Gastrocnemius medialis (tissue), 4 donors: Measurements from ENCODE around the gene SPATA12. TPM values are rescaled to one million over a fixed set of nuclear protein-coding genes. Genes with fewer than 3 reads are reported as not detected.

ENCODE experiments used
- ATAC-seq, 2 donors: fragments of 150-250 bp; one replicate each; pipeline ENCODE4 v1.9.1; 2016
- DNase-seq, 2 donors: peaks; one replicate each; pipeline ENCODE4 v3.0.0-alpha.2; 2019
- H3K27ac ChIP-seq, 4 donors: fragments of 200-600 bp; sonication (generic); 1 replicate in 1 of 4; 2 replicates in 3 of 4; pipeline ENCODE4 v1.5.1; 2016 to 2018; ENCODE audit warnings: mild to moderate bottlenecking in 2 of 4, moderate library complexity in 1 of 4
- H3K27me3 ChIP-seq, 3 donors: fragments of 200-600 bp; sonication (generic) in 2 of 3; 1 replicate in 1 of 3; 2 replicates in 2 of 3; pipeline versions ENCODE4 v1.5.1 to v1.6.0; 2016 to 2019; ENCODE audit warnings: mild to moderate bottlenecking in 1 of 3, moderate library complexity in 1 of 3
- H3K36me3 ChIP-seq, 2 donors: fragments of 200-600 bp; sonication (generic) in 1 of 2; one replicate each; pipeline ENCODE4 v1.5.1; 2017 to 2018
- H3K4me1 ChIP-seq, 2 donors: fragments of 200-600 bp; sonication (generic) in 1 of 2; one replicate each; pipeline ENCODE4 v1.5.1; 2016 to 2017; ENCODE audit warnings: mild to moderate bottlenecking in 2 of 2
- H3K4me3 ChIP-seq, 4 donors: fragments of 200-600 bp; sonication (generic) in 3 of 4; 1 replicate in 1 of 4; 2 replicates in 3 of 4; pipeline ENCODE4 v1.5.1; 2016 to 2019; ENCODE audit warnings: mild to moderate bottlenecking in 2 of 4
- H3K9me3 ChIP-seq, 3 donors: fragments of 200-600 bp; sonication (generic) in 2 of 3; 1 replicate in 1 of 3; 2 replicates in 2 of 3; pipeline ENCODE4 v1.5.1; 2016 to 2019
- POLR2A ChIP-seq, 2 donors: fragments of 450-650 bp; IDR thresholded peaks; one replicate each; pipeline ENCODE4 v1.6.1; 2017; ENCODE audit warnings: antibody characterized with exemption in 2 of 2, mild to moderate bottlenecking in 2 of 2, moderate library complexity in 2 of 2
- in situ Hi-C, 4 donors: fragments of 200-750 bp; cut with MboI; loops; one replicate each; pipeline versions ENCODE4 v1.15.0 to v1.8.0; 2017; ENCODE audit warnings: low sequenced_read_pairs in 4 of 4
- intact Hi-C: fragments of 100-400 bp; cut with DNase I; formaldehyde crosslinking; loops from one replicate; pipeline ENCODE4 v1.15.1; 2023; ENCODE audit warnings: low total_unique reads
- total RNA-seq, 4 donors: library from RNA; depleted of rRNA; stranded (reverse); fragments of >200 nt; gene quantifications; one replicate each; pipeline versions ENCODE4 v1.1.0 to v1.2.3, GENCODE V29; 2016
- TF ChIP-seq, protein P1 (sequence below), 5 experiments: fragments of 450-650 bp in 3 of 5; fragments of 200-600 bp in 2 of 5; sonication (generic) in 2 of 5; IDR thresholded peaks in 4 of 5; conservative IDR thresholded peaks in 1 of 5; 1 replicate in 4 of 5; 2 replicates in 1 of 5; pipeline ENCODE4 v1.5.1; 2016 to 2019; ENCODE audit warnings: antibody characterized with exemption in 5 of 5, mild to moderate bottlenecking in 3 of 5, moderate library complexity in 3 of 5

SPATA12 gene, protein sequence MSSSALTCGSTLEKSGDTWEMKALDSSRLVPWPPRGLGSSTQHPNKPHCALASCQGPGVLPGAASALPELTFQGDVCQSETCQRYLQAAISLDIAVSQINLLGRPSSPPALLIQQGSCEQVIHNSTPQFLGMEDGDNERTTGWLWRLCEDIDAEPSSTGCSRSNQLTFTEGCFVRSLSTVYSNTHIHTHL
- total RNA-seq: not detected

DNA sequence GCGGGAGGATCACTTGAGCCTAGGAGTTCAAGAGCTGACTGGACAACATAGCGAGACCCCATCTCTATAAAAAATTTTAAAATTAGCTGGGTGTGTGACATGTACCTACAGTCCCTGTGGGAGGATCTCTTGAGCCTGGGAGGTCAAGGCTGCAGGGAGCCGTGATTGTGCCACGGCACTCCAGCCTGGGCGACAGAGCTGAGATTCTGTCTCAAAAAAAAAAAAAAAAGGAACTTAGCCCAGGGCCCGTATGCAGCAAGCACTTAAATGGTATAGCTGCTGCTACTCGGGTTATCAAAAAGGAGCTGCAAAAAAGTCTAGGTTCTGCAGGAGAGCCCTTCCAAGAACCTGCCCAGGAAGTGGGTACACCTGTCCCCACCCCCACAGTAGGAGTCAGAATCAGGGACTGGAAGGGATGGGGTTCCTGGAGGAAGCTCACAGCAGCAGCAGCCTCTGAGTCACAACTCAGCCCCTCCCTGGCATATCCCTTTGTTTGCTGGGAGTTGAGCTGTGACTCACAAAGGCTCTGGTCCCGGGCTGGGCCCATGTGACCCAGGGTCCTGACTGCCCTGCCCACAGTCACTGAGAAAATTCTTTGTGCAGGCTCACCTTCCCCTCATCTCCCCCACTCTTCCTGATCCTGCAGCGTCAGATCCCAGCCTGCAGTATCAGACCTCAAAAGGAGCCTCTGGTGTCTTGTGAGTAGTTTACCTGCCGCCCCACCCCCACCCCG is at the start of gene SPATA12:
Gene SPATA12, plus strand, starts transcription at position 576 of the 733 bp plus-strand sequence. CDS start 13,031 bp downstream, outside the sequence.
- no peaks in the 10 kb centered on the region for H3K9me3 ChIP-seq
- DNase-seq (peak; percentile 29 to 38), ATAC-seq (peak; percentile 70 to 81)
- no peaks in the 10 kb centered on the region for H3K27me3 ChIP-seq
- no peak within 1 kb of the TSS for H3K27ac ChIP-seq
- H3K36me3 ChIP-seq: no peaks in the 10 kb centered on the region
- no peak within 1 kb of the TSS for H3K4me3 ChIP-seq
- intact Hi-C loops (no loop called here), in situ Hi-C loops (no loop called here)
- no peaks in the 10 kb centered on the region for H3K4me1 ChIP-seq
- TF ChIP-seq POLR2A (IDR thresholded peaks at IDR 0.05): no peak
- TF ChIP-seq, protein P1, sequence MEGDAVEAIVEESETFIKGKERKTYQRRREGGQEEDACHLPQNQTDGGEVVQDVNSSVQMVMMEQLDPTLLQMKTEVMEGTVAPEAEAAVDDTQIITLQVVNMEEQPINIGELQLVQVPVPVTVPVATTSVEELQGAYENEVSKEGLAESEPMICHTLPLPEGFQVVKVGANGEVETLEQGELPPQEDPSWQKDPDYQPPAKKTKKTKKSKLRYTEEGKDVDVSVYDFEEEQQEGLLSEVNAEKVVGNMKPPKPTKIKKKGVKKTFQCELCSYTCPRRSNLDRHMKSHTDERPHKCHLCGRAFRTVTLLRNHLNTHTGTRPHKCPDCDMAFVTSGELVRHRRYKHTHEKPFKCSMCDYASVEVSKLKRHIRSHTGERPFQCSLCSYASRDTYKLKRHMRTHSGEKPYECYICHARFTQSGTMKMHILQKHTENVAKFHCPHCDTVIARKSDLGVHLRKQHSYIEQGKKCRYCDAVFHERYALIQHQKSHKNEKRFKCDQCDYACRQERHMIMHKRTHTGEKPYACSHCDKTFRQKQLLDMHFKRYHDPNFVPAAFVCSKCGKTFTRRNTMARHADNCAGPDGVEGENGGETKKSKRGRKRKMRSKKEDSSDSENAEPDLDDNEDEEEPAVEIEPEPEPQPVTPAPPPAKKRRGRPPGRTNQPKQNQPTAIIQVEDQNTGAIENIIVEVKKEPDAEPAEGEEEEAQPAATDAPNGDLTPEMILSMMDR (IDR thresholded peaks at IDR 0.05 in 4 of 5, conservative IDR thresholded peaks at IDR 0.05 in 1 of 5): no peak

DNA sequence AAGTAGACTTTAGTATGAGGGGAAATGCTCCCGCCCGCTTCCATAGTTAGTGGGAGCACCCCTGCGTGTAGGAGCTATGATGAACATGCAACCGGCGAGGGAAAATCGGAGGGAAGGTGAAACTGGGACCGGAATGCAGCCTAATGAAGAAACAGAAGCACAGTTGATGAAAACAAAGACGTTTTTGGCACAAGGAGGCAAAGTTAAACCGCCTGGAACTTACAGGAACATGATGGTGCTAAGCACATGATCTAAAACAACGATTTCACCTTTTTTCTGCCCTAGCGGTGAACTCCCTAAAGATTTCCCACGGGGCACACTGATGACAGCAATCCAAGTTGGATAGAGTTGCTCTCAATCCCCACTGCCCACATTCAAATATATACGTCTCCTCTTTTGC is 49.4 kb upstream of the SPATA12 start:
- Histone ChIP-seq H3K4me3 (no peak overlapping the region), H3K4me1 (peaks cover 22 to 23% of the 10 kb centered on the region in 2 donors), H3K9me3 (no peaks in the 10 kb centered on the region), H3K27me3 (no peaks in the 10 kb centered on the region), H3K36me3 (no peaks in the 10 kb centered on the region), H3K27ac (no peak overlapping the region)
- DNase-seq (no peak), ATAC-seq (no peak)
- intact Hi-C loops (no loop called here), in situ Hi-C loops (no loop called here)
- TF ChIP-seq POLR2A (IDR thresholded peaks at IDR 0.05): no peak

DNA sequence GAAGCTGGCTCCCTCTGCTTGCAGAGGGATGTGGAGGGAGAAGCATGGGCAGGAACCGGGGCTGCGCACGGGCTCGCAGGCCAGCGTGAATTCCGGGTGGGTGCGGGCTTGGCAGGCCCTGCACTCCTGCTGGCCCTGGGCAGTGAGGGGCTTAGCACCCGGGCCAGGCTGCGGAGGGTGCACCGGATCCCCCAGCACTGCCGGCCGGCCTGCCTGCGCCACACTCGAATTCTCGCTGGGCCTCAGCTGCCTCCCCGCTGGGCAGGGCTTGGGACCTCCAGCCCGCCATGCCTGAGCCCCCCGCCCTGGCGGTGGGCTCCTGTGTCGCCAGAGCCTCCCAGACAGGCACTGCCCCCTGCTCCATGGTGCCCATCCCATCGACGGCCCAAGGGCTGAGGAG is 47.6 kb upstream of the SPATA12 start:
- Histone ChIP-seq H3K4me1 (peaks cover 4 to 6% of the 10 kb centered on the region in 2 donors), H3K4me3 (no peak overlapping the region), H3K27me3 (no peaks in the 10 kb centered on the region), H3K9me3 (no peaks in the 10 kb centered on the region), H3K27ac (no peak overlapping the region), H3K36me3 (no peaks in the 10 kb centered on the region)
- intact Hi-C loops (no loop called here), in situ Hi-C loops (no loop called here)
- no peak for TF ChIP-seq POLR2A (IDR thresholded peaks at IDR 0.05)
- TF ChIP-seq, protein P1 (IDR thresholded peaks at IDR 0.05 in 4 of 5, conservative IDR thresholded peaks at IDR 0.05 in 1 of 5): no peak
- DNase-seq (no peak), ATAC-seq (no peak)

DNA sequence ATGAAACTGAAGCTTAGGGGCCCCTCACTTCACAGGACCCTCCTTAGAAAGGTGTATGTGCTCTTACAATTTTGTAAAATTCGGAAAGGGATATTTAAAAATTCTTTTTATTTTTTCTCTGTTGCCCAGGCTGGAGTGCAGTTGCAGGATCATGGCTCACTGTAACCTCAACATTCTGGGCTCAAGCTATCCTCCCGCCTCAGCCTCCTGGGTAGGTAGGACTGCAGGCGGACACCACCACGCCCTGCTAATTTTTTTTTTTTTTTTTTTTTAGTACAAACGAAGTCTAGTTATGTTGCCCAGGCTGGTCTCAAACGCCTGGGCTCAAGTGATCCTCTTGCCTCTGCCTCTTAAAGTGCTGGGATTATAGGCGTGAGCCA is 45.1 kb upstream of the SPATA12 start:
- Histone ChIP-seq H3K27ac (no peak overlapping the region), H3K36me3 (no peaks in the 10 kb centered on the region), H3K27me3 (no peaks in the 10 kb centered on the region), H3K4me3 (no peak overlapping the region), H3K9me3 (no peaks in the 10 kb centered on the region), H3K4me1 (no peaks in the 10 kb centered on the region)
- TF ChIP-seq POLR2A (IDR thresholded peaks at IDR 0.05): no peak
- TF ChIP-seq, protein P1 (IDR thresholded peaks at IDR 0.05 in 4 of 5, conservative IDR thresholded peaks at IDR 0.05 in 1 of 5): no peak
- in situ Hi-C loops (no loop called here), intact Hi-C loops (no loop called here)
- no peak for DNase-seq
- ATAC-seq: no peak

DNA sequence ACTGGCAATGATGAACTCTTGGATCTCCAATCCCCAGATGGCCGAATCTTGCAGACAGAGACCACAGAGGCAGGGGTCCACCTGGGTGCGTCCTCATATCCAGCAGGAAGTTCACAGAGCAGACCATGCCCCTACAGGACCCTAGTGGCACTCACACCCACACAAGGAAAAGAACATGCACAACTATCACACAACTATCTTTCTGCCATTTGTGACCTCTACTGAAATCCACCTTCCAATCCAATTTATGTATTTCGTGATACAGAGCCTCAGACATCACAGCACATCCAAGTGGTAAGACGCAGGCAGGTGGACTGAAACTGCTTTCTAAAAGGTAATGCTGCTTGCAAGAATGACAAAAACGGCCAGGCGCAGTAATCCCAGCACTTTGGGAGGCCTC is 44.6 kb upstream of the SPATA12 start:
- H3K4me1 ChIP-seq: no peaks in the 10 kb centered on the region
- TF ChIP-seq, protein P1 (IDR thresholded peaks at IDR 0.05 in 4 of 5, conservative IDR thresholded peaks at IDR 0.05 in 1 of 5): no peak
- ATAC-seq (no peak), DNase-seq (no peak)
- in situ Hi-C loops (no loop called here), intact Hi-C loops (no loop called here)
- H3K9me3 ChIP-seq: no peaks in the 10 kb centered on the region
- no peak overlapping the region for H3K4me3 ChIP-seq
- no peaks in the 10 kb centered on the region for H3K36me3 ChIP-seq
- no peak overlapping the region for H3K27ac ChIP-seq
- no peaks in the 10 kb centered on the region for H3K27me3 ChIP-seq
